Fibroblast of pulmonary artery (primary cell): ENCODE results near the gene COMMD1.

Experiments used
- DNase-seq: peaks from one replicate; pipeline ENCODE4 v3.0.0-alpha.2; 2010; ENCODE audit warnings: low read depth
- H3K4me3 ChIP-seq: replicated peaks from 2 replicates; pipeline ENCODE4 v1.5.1; 2011; ENCODE audit warnings: low read depth, mild to moderate bottlenecking, control low read depth, low read length, moderate library complexity
- CTCF ChIP-seq: IDR thresholded peaks from 2 replicates; pipeline ENCODE4 v1.5.1; 2011; ENCODE audit warnings: mild to moderate bottlenecking, control low read depth, low read length, inconsistent platforms; ENCODE audit errors: missing control alignments

Gene COMMD1

DNA sequence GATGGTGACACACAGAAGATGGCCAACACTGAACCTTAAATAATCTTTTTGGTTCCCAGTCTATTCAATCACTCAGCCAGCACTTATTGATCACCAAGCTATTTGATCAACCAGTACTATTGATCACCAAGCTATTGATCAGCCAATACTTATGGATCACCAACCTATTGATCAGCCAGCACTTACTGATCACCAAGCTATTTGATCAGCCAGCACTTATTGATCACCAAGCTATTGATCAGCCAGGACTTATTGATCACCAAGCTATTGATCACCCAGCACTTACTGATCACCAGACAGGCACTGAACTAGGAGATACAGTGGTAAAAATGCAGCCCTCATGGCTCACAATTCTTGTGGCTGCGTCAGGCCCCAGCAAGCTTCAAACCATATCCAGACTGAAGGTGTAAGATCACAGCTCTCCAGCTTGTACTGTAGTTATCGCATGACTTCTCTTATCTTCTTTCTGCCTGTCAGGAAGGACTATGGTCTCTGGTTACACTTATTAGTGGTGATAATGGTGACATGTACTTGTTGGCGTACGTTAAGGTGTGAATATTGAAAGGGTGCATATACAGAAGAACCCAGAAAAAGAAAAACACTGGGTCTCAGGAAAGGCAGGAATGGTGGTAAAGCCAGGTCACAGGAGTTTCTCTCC is 272.0 kb downstream of the COMMD1 start:
- no peak overlapping the region for H3K4me3 ChIP-seq
- TF ChIP-seq CTCF, result no peak
- no peak for DNase-seq

DNA sequence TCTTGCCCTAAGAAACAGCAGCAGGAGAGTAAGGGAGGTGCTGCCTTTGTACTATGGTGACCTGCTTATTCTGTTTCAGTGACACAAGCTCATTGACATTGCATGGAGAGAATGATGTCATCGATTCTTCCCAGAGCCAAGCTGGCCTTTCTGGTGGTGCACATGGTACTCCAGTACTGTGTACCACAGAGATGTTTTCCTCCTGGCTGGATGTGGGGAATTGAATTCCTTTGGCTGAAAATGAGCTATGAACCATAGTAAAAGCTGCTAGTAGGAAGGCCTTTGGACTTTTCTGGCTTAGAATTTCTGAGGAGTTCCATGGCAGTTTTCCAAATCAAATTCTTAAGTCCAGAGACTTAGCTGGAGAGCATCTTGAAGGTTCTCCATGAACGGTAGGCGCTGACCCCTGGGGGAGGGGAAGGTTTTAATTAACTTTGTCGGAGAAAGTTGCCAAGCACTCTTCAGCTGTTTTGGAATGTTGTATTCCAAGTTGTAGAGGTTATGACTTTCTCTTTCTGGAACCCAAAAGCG is 273.3 kb downstream of the COMMD1 start:
- H3K4me3 ChIP-seq, result no peak overlapping the region
- TF ChIP-seq CTCF, result no peak
- DNase-seq, result no peak

DNA sequence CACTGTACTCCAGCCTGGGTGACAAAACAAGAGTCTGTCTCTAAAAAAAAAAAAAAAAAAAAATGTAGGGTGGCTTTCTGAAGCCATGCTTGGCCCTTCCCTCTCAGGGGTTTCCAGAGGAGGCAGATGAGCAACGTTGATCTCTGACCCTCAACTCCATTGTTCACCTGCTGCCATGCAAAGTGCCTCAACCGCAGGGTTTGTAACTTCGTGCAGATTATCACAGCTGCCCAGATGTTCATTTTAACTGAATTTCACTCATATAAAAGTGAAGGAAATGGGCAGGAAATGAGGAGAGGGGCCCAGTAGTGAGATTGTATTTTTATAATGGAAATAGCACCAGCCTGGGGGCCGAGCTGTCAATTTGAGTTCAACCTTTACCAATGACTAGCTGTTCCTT is 275.5 kb downstream of the COMMD1 start:
- no peak for TF ChIP-seq CTCF
- H3K4me3 ChIP-seq, result no peak overlapping the region

GRCh38 chr2:62181843-62182242 is 276.4 kb downstream of the COMMD1 start:
- H3K4me3 ChIP-seq, result no peak overlapping the region
- no peak for TF ChIP-seq CTCF
- no peak for DNase-seq

More for the DNA sequence above, 275.5 kb downstream of the COMMD1 start:
- DNase-seq, result no peak

DNA sequence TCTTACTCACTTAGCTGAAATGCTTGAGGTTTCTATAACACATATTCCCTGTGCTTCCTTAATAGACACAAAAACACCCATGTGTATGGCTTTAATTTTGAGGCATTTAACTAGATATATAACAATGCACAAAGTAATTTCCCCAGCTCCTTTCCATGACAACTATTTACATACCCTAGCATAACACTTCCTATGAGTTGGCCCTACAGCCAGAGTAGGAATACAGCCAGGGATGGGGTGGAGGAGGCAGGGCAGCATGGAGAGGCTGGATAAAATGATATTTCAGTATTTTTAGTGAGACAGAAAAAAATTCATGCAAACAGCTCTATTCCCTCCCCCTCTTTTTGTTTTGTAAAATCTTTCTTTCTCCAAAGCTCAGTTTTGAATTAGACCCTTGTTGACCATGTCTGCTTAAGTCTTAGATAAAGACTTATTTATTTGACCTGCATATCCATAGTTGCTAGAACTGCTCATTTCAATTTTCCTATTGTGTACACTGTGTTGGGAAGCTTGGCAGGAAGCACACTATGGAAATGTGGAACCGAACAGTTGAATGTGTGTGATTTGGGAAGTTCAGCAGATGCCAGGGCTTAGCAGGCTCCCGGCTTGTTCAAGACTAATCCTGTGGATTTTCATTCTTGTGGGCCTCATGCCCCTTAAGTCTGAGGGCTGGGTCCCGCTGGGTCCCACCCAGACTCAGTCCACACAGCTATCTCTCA is 279.2 kb downstream of the COMMD1 start:
- no peak for DNase-seq
- no peak overlapping the region for H3K4me3 ChIP-seq
- TF ChIP-seq CTCF, result no peak
